H1 (cell line): ENCODE measurements around the gene IER5. TPM values are rescaled to one million over a fixed set of nuclear protein-coding genes. Genes with fewer than 3 reads are reported as not detected.

Source experiments
- KDM4A ChIP-seq: IDR thresholded peaks from one replicate; pipeline ENCODE4 v1.7.1; 2012; ENCODE audit warnings: low read depth, mild to moderate bottlenecking, moderate library complexity, low read length, inconsistent platforms; ENCODE audit not compliant: severe bottlenecking
- polyA plus RNA-seq, 7 experiments: library from polyadenylated mRNA; depleted of rRNA in 3 of 7; stranded (reverse) in 5 of 7; unstranded in 2 of 7; fragments of >200 nt in 5 of 7; fragments of 200-250 nt in 2 of 7; gene quantifications; 1 replicate in 5 of 7; 2 replicates in 1 of 7; 4 replicates in 1 of 7; pipeline versions ENCODE4 v1.2.1 to v1.2.3, GENCODE V29; 2011 to 2013; ENCODE audit warnings: missing spikeins in 2 of 7, mixed read lengths in 2 of 7
- total RNA-seq: library from RNA; stranded (reverse); fragmentation: NEBNext Ultra II Directional; extraction: Animal tissue kit (Norgen Biotek cat#: 25700); gene quantifications from 2 replicates; pipeline ENCODE4 v1.2.1, GENCODE V29; 2021

IER5 gene
- total and polyA plus RNA-seq, 2 of the 8 experiments (the other 6 are each of a cell fraction or from before 2014, with no cell fraction given), result 3.5 to 7.7 TPM

DNA sequence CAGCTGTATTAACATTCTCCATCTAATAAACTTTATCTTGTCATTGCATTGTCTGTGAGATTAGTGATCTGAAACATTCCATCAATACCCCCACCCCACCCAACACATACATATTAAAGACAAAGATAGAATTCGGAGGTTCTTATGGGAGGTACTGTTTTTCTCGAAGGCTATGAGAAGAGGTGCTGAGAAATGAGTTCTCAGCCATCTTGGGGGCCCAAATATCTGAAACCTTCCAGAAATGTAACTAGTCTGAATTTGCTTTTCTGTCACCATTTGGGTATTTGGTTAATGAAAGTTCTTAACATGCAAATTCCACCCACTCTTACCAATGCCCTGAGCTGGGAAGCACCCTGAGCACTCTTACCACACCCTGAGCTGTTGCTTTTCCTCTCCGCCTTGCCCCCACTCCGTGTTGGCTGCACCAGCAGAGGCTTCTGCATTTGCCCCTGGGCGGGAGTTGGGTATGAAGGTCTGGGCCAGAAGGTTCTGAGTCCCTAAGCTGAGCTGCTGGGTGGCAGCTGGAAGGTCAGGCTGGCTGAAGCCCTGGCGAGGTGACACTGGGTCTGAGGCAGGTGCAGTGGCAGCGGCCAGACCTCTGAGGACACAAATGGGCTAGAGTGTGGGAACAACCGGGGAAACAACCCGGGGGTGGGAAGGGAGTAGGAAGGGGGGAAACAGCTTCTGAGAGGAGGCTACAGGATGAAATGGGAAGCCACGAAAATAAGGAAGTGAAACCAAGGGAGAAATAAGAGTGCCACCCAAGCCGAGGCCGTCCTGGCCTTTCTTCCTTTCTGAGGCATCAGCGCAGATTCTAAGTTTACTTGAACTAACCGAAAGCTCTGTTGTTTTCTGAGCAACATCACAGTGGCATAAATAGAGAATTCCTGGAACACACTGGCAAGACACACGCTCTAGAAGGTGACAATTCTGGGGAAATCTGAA lies 26.3 kb upstream of the IER5 start (continued):
- TF ChIP-seq KDM4A, result no peak
